HepG2 (cell line): ENCODE results near the gene MAP1LC3B. TPM values are rescaled to one million over a fixed set of nuclear protein-coding genes. Genes with fewer than 3 reads are reported as not detected.

Source experiments
- MYNN ChIP-seq: sonication (generic); formaldehyde crosslinking; IDR thresholded peaks from 2 replicates; pipeline ENCODE4 v1.4.0; 2020; ENCODE audit warnings: mild to moderate bottlenecking, low read depth, missing genetic modification reagents
- NRL ChIP-seq: sonication (generic); formaldehyde crosslinking; IDR thresholded peaks from 2 replicates; pipeline ENCODE4 v1.5.0; 2020; ENCODE audit warnings: missing genetic modification reagents, mild to moderate bottlenecking, moderate library complexity, borderline replicate concordance
- POLR2A ChIP-seq, 2 experiments: IDR thresholded peaks; 2 replicates each; pipeline ENCODE4 v1.6.1; 2011; ENCODE audit warnings: low read depth in 2 of 2, low read length in 2 of 2, mild to moderate bottlenecking in 1 of 2, moderate library complexity in 1 of 2; ENCODE audit not compliant: insufficient read depth in 1 of 2
- SMYD3 ChIP-seq: sonication (generic); formaldehyde crosslinking; IDR thresholded peaks from 2 replicates; pipeline ENCODE4 v1.8.1; 2023; ENCODE audit warnings: mild to moderate bottlenecking, missing genetic modification reagents
- SNAPC2 ChIP-seq: sonication (generic); formaldehyde crosslinking; IDR thresholded peaks from 2 replicates; pipeline ENCODE4 v1.8.1; 2022; ENCODE audit warnings: mild to moderate bottlenecking, missing genetic modification reagents
- ZFP41 ChIP-seq: sonication (generic); formaldehyde crosslinking; IDR thresholded peaks from 2 replicates; pipeline ENCODE4 v1.4.0; 2020; ENCODE audit warnings: mild to moderate bottlenecking, missing genetic modification reagents, borderline replicate concordance
- ZKSCAN8 ChIP-seq: IDR thresholded peaks from 2 replicates; pipeline ENCODE4 v1.6.1; 2016; ENCODE audit warnings: borderline replicate concordance, missing genetic modification reagents, missing compliant biosample characterization
- ZNF253 ChIP-seq: sonication (generic); formaldehyde crosslinking; IDR thresholded peaks from 2 replicates; pipeline ENCODE4 v1.8.0; 2022; ENCODE audit warnings: mild to moderate bottlenecking, missing genetic modification reagents, borderline replicate concordance
- polyA plus RNA-seq, 8 experiments: library from polyadenylated mRNA; depleted of rRNA in 3 of 8; stranded (reverse) in 7 of 8; unstranded in 1 of 8; fragments of >200 nt; fragmentation: Illumina TruSeq in 4 of 8; extraction: Trizol in 4 of 8; gene quantifications; 2 replicates each; pipeline versions ENCODE4 v1.2.1 to v1.2.3, GENCODE V29; 2011 to 2016; ENCODE audit warnings: low read depth in 4 of 8, missing spikeins in 1 of 8, mixed read lengths in 1 of 8; ENCODE audit not compliant: insufficient read depth in 1 of 8
- total RNA-seq, 5 experiments: library from RNA; depleted of rRNA; stranded (reverse); fragments of >200 nt; fragmentation: Illumina TruSeq; extraction: Trizol; gene quantifications; 2 replicates each; pipeline ENCODE4 v1.2.3, GENCODE V29; 2016; ENCODE audit warnings: low read depth in 1 of 5
- TF ChIP-seq, protein P1 (sequence below): IDR thresholded peaks from 2 replicates; pipeline ENCODE4 v1.4.0; 2020; ENCODE audit warnings: mild to moderate bottlenecking, missing genetic modification reagents
- TF ChIP-seq, protein P2 (sequence below): sonication (generic); formaldehyde crosslinking; IDR thresholded peaks from 2 replicates; pipeline ENCODE4 v1.8.0; 2022; ENCODE audit warnings: missing genetic modification reagents, mild to moderate bottlenecking, borderline replicate concordance
- TF ChIP-seq, protein P3 (sequence below): IDR thresholded peaks from 2 replicates; pipeline ENCODE4 v1.6.1; 2012; ENCODE audit warnings: low read depth, low read length, improper control_type of control experiment

MAP1LC3B gene
- total and polyA plus RNA-seq, 2 of the 13 experiments (the other 11 are each of a cell fraction or from before 2014, with no cell fraction given), result 15.7 to 37.4 TPM

- TF ChIP-seq, protein P1, sequence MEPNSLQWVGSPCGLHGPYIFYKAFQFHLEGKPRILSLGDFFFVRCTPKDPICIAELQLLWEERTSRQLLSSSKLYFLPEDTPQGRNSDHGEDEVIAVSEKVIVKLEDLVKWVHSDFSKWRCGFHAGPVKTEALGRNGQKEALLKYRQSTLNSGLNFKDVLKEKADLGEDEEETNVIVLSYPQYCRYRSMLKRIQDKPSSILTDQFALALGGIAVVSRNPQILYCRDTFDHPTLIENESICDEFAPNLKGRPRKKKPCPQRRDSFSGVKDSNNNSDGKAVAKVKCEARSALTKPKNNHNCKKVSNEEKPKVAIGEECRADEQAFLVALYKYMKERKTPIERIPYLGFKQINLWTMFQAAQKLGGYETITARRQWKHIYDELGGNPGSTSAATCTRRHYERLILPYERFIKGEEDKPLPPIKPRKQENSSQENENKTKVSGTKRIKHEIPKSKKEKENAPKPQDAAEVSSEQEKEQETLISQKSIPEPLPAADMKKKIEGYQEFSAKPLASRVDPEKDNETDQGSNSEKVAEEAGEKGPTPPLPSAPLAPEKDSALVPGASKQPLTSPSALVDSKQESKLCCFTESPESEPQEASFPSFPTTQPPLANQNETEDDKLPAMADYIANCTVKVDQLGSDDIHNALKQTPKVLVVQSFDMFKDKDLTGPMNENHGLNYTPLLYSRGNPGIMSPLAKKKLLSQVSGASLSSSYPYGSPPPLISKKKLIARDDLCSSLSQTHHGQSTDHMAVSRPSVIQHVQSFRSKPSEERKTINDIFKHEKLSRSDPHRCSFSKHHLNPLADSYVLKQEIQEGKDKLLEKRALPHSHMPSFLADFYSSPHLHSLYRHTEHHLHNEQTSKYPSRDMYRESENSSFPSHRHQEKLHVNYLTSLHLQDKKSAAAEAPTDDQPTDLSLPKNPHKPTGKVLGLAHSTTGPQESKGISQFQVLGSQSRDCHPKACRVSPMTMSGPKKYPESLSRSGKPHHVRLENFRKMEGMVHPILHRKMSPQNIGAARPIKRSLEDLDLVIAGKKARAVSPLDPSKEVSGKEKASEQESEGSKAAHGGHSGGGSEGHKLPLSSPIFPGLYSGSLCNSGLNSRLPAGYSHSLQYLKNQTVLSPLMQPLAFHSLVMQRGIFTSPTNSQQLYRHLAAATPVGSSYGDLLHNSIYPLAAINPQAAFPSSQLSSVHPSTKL (CRISPR knock-in tag), result no peak
- TF ChIP-seq ZNF253 (CRISPR knock-in tag), result no peak
- TF ChIP-seq MYNN, result no peak
- TF ChIP-seq SMYD3 (CRISPR knock-in tag), result peak; percentile 66; the same call in 1 of the 2 replicates
- TF ChIP-seq ZKSCAN8, result no peak
- TF ChIP-seq, protein P2, sequence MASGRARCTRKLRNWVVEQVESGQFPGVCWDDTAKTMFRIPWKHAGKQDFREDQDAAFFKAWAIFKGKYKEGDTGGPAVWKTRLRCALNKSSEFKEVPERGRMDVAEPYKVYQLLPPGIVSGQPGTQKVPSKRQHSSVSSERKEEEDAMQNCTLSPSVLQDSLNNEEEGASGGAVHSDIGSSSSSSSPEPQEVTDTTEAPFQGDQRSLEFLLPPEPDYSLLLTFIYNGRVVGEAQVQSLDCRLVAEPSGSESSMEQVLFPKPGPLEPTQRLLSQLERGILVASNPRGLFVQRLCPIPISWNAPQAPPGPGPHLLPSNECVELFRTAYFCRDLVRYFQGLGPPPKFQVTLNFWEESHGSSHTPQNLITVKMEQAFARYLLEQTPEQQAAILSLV, result no peak
- TF ChIP-seq, protein P3, sequence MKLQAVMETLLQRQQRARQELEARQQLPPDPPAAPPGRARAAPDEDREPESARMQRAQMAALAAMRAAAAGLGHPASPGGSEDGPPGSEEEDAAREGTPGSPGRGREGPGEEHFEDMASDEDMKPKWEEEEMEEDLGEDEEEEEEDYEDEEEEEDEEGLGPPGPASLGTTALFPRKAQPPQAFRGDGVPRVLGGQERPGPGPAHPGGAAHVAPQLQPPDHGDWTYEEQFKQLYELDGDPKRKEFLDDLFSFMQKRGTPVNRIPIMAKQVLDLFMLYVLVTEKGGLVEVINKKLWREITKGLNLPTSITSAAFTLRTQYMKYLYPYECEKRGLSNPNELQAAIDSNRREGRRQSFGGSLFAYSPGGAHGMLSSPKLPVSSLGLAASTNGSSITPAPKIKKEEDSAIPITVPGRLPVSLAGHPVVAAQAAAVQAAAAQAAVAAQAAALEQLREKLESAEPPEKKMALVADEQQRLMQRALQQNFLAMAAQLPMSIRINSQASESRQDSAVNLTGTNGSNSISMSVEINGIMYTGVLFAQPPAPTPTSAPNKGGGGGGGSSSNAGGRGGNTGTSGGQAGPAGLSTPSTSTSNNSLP, result no peak
- TF ChIP-seq NRL (CRISPR knock-in tag), result 0 out of 2 replicates have a peak, but pooled peaks have one; percentile 29
- TF ChIP-seq POLR2A (IDR thresholded peaks at IDR 0.05; ENCODE audit: insufficient read depth in 1 of 2, low read depth in 2 of 2, low read length in 2 of 2), result peak in 1 of 2 experiments; percentile 19; a peak in 1 of 4 replicates
- TF ChIP-seq ZFP41 (CRISPR knock-in tag), result no peak
- TF ChIP-seq SNAPC2 (CRISPR knock-in tag), result 0 out of 2 replicates have a peak, but pooled peaks have one; percentile 39
- TF ChIP-seq, all 625 proteins: peak for 8
Observed at GRCh38 chr16:87356491-87356853, 35.7 kb upstream of the MAP1LC3B start (continued).
